HG03135 (cell line): Measurements from ENCODE around the gene NUDT17.
A peak's percentile ranks its signal among the peaks of the same experiment; 100 is the strongest.

Experiments
- ATAC-seq: cut with Tn5 transposase; IDR thresholded peaks from one replicate; pipeline ENCODE4 v1.9.1; 2021; ENCODE audit warnings: mild to moderate bottlenecking, moderate library complexity; ENCODE audit not compliant: unreplicated experiment

NUDT17 gene

GRCh38 chr1:145846201-145846612, 777 bp downstream of the NUDT17 start:
- ATAC-seq: peak; percentile 32

GRCh38 chr1:145847827-145848226, 2.4 kb downstream of the NUDT17 start:
- no peak for ATAC-seq

GRCh38 chr1:145849356-145850160, 4.1 kb downstream of the NUDT17 start:
- ATAC-seq: no peak

- ATAC-seq: no peak
These were observed 10.1 kb downstream of the NUDT17 start for GRCh38 chr1:145855426-145855948.

GRCh38 chr1:145857170-145857569, 11.7 kb downstream of the NUDT17 start:
- ATAC-seq: no peak

GRCh38 chr1:145858238-145858900, 12.9 kb downstream of the NUDT17 start:
- peak; percentile 9 for ATAC-seq

- peak; percentile 85 for ATAC-seq
These were observed 13.6 kb downstream of the NUDT17 start, which contains the start of gene PIAS3 for GRCh38 chr1:145858901-145859490. TSS of gene PIAS3 (minus strand) at chr1:145859081. CDS start at chr1:145858990, 91 bp downstream.

- ATAC-seq: peak; percentile 74
These were observed 14.1 kb downstream of the NUDT17 start for GRCh38 chr1:145859491-145860023.

GRCh38 chr1:145863282-145864018, 18.0 kb downstream of the NUDT17 start:
- no peak for ATAC-seq

- ATAC-seq: no peak
These were observed 22.8 kb downstream of the NUDT17 start for GRCh38 chr1:145868232-145868631.

- ATAC-seq: no peak
These were observed 26.8 kb downstream of the NUDT17 start for GRCh38 chr1:145871994-145872924.

GRCh38 chr1:145874646-145875045, 29.2 kb downstream of the NUDT17 start:
- ATAC-seq: no peak

- ATAC-seq: no peak
These were observed 32.6 kb downstream of the NUDT17 start for GRCh38 chr1:145877923-145878486.

GRCh38 chr1:145878724-145879123, 33.3 kb downstream of the NUDT17 start:
- ATAC-seq: no peak

GRCh38 chr1:145879775-145880174, 34.3 kb downstream of the NUDT17 start:
- no peak for ATAC-seq

GRCh38 chr1:145884675-145885074, 39.2 kb downstream of the NUDT17 start:
- ATAC-seq: no peak

GRCh38 chr1:145885738-145886287, 40.4 kb downstream of the NUDT17 start, which contains the start of gene ANKRD35:
TSS of gene ANKRD35 (minus strand) at chr1:145885866. CDS start at chr1:145885758, 108 bp downstream.
- ATAC-seq: peak; percentile 100

- ATAC-seq: no peak
These were observed 41.0 kb downstream of the NUDT17 start for GRCh38 chr1:145886390-145886789.

- ATAC-seq: no peak
These were observed 41.4 kb downstream of the NUDT17 start for GRCh38 chr1:145886816-145887215.
